SK-N-MC (cell line): ENCODE data around the gene FETUB.

Experiments used
- EZH2 ChIP-seq: fragments of 200-600 bp; sonication (generic); IDR thresholded peaks from one replicate; pipeline ENCODE4 v1.6.1; 2017; ENCODE audit warnings: antibody characterized with exemption
- POLR2AphosphoS5 ChIP-seq: IDR thresholded peaks from 2 replicates; pipeline ENCODE4 v1.6.1; 2012; ENCODE audit warnings: mild to moderate bottlenecking, low read depth, low read length, borderline replicate concordance

- TF ChIP-seq POLR2AphosphoS5 (no peak), EZH2 (no peak)
Measured at GRCh38 chr3:186639778-186640472, at the start of gene FETUB.
